ENCODE measurements around the gene ZSWIM4. TPM values are rescaled to one million over a fixed set of nuclear protein-coding genes. Genes with fewer than 3 reads are reported as not detected.
"Not testable (repeated sequence)": the region's sequence is repeated elsewhere in the genome, so short reads cannot be mapped to it uniquely, and the experiment has no call there.

The ZSWIM4 gene
- total RNA-seq: 2.1 TPM
- long read RNA-seq, partial matches to known transcripts: 1 of 1 reads
- long read RNA-seq, other reads (novel, unspliced or antisense): 0 of 1 reads

- intact Hi-C loops (cut with DNase I): loop anchor here (5.0 kb wide), 1 partner anchor 42 kb away; no protein-coding TSS in a partner anchor
- DNase-seq (ENCODE audit: missing footprints): peak; percentile 100
- ATAC-seq: peak; percentile 97
Observed at GRCh38 chr19:13794757-13795589, at the start of gene ZSWIM4. ZSWIM4 (plus strand) TSS chr19:13795443; CDS start chr19:13795649, 206 bp downstream.

- no peak for ATAC-seq
- intact Hi-C loops (cut with DNase I): no loop called here
- DNase-seq (ENCODE audit: missing footprints): no peak
Observed at GRCh38 chr19:13747098-13747453, 48.2 kb upstream of the ZSWIM4 start.

GRCh38 chr19:13748169-13748828 is 46.9 kb upstream of the ZSWIM4 start:
- intact Hi-C loops (cut with DNase I): no loop called here
- DNase-seq (ENCODE audit: missing footprints) (no peak), ATAC-seq (no peak)

- intact Hi-C loops (cut with DNase I): no loop called here
- no peak for ATAC-seq
- no peak for DNase-seq (ENCODE audit: missing footprints)
Observed at GRCh38 chr19:13751436-13751835, 43.8 kb upstream of the ZSWIM4 start.

GRCh38 chr19:13753622-13754021 is 41.6 kb upstream of the ZSWIM4 start:
- intact Hi-C loops (cut with DNase I); DNase-seq (ENCODE audit: missing footprints); ATAC-seq: not testable (repeated sequence)

GRCh38 chr19:13756210-13756609 is 39.0 kb upstream of the ZSWIM4 start:
- ATAC-seq: no peak
- no peak for DNase-seq (ENCODE audit: missing footprints)
- intact Hi-C loops (cut with DNase I): no loop called here

- ATAC-seq (no peak), DNase-seq (ENCODE audit: missing footprints) (no peak)
- intact Hi-C loops (cut with DNase I): no loop called here
Observed at GRCh38 chr19:13757805-13758772, 37.2 kb upstream of the ZSWIM4 start.

- ATAC-seq: no peak
- intact Hi-C loops (cut with DNase I): no loop called here
- DNase-seq (ENCODE audit: missing footprints): no peak
Observed at GRCh38 chr19:13758795-13759194, 36.4 kb upstream of the ZSWIM4 start.

- intact Hi-C loops (cut with DNase I): no loop called here
- DNase-seq (ENCODE audit: missing footprints): no peak
- no peak for ATAC-seq
Observed at GRCh38 chr19:13761423-13761822, 33.8 kb upstream of the ZSWIM4 start.

- DNase-seq (ENCODE audit: missing footprints) (no peak), ATAC-seq (no peak)
- intact Hi-C loops (cut with DNase I): no loop called here
Observed at GRCh38 chr19:13762635-13763235, 32.5 kb upstream of the ZSWIM4 start.

- ATAC-seq (no peak), DNase-seq (ENCODE audit: missing footprints) (no peak)
- intact Hi-C loops (cut with DNase I): no loop called here
Observed at GRCh38 chr19:13763265-13763664, 32.0 kb upstream of the ZSWIM4 start.

GRCh38 chr19:13764101-13764807 is 31.0 kb upstream of the ZSWIM4 start, which contains the start of gene MRI1:
MRI1 (plus strand) TSS chr19:13764522; CDS start chr19:13764589, 67 bp downstream.
- intact Hi-C loops (cut with DNase I): no loop called here
- peak; percentile 90 for ATAC-seq
- DNase-seq (ENCODE audit: missing footprints): peak; percentile 89

- intact Hi-C loops (cut with DNase I): no loop called here
- ATAC-seq (peak; percentile 11), DNase-seq (ENCODE audit: missing footprints) (peak; percentile 76)
Observed at GRCh38 chr19:13764821-13765394, 30.3 kb upstream of the ZSWIM4 start.

GRCh38 chr19:13765395-13766094 is 29.7 kb upstream of the ZSWIM4 start:
- ATAC-seq (no peak), DNase-seq (ENCODE audit: missing footprints) (no peak)
- intact Hi-C loops (cut with DNase I): no loop called here

- DNase-seq (ENCODE audit: missing footprints) (no peak), ATAC-seq (no peak)
- intact Hi-C loops (cut with DNase I): no loop called here
Observed at GRCh38 chr19:13766095-13766481, 29.2 kb upstream of the ZSWIM4 start.

GRCh38 chr19:13768510-13768909 is 26.7 kb upstream of the ZSWIM4 start:
- DNase-seq (ENCODE audit: missing footprints) (no peak), ATAC-seq (no peak)
- intact Hi-C loops (cut with DNase I): no loop called here

- intact Hi-C loops (cut with DNase I): no loop called here
- DNase-seq (ENCODE audit: missing footprints) (no peak), ATAC-seq (no peak)
Observed at GRCh38 chr19:13770013-13770635, 25.1 kb upstream of the ZSWIM4 start.

Data from Right ventricle myocardium inferior (tissue), 1 donor.